CD4-positive, alpha-beta T cell (primary cell): Measurements from ENCODE around the gene GIPC2. TPM values are rescaled to one million over a fixed set of nuclear protein-coding genes. Genes with fewer than 3 reads are reported as not detected.

Experiments
- ATAC-seq: fragments of 200-7000 bp; cut with Tn5 transposase; one replicate; pipeline ENCODE4 v1.10.0; 2022; ENCODE audit warnings: mild to moderate bottlenecking; ENCODE audit not compliant: poor library complexity
- CTCF ChIA-PET: fragments of 350-600 bp; sonication (Branson Sonifier 250); formaldehyde crosslinking; loops from one replicate; lab custom pipeline; 2021; ENCODE audit warnings: antibody characterized with exemption, inconsistent platforms; lab: Charles Lee
- POLR2A ChIA-PET: fragments of 350-600 bp; sonication (Branson Sonifier 250); formaldehyde crosslinking; loops from one replicate; lab custom pipeline; 2021; ENCODE audit warnings: antibody characterized with exemption, inconsistent platforms; lab: Charles Lee
- DNase-seq, 14 experiments: peaks; one replicate each; pipeline ENCODE4 v3.0.0-alpha.2; 2013 to 2020; ENCODE audit warnings: mixed read lengths in 2 of 14
- H3K27ac ChIP-seq, 2 donors: one replicate each; pipeline versions ENCODE4 v1.5.1 to v1.7.0; 2013; ENCODE audit warnings: low read length in 2 of 2, low read depth in 1 of 2, mild to moderate bottlenecking in 1 of 2
- H3K27me3 ChIP-seq, 2 experiments: 1 replicate in 1 of 2; 2 replicates in 1 of 2; pipeline versions ENCODE4 v1.6.1 to v1.7.0; 2013; ENCODE audit warnings: low read length in 2 of 2, control low read depth in 1 of 2, mild to moderate bottlenecking in 1 of 2, moderate library complexity in 1 of 2; ENCODE audit not compliant: insufficient read depth in 2 of 2, control insufficient read depth in 1 of 2
- H3K36me3 ChIP-seq: one replicate; pipeline ENCODE4 v1.6.1; 2013; ENCODE audit warnings: low read length, control low read depth; ENCODE audit not compliant: insufficient read depth
- H3K4me1 ChIP-seq: one replicate; pipeline ENCODE4 v1.6.1; 2013; ENCODE audit warnings: low read length, control low read depth; ENCODE audit not compliant: insufficient read depth
- H3K4me3 ChIP-seq: one replicate; pipeline ENCODE4 v1.5.1; 2013; ENCODE audit warnings: mild to moderate bottlenecking, low read length, moderate library complexity
- H3K9me3 ChIP-seq, 2 experiments: 1 replicate in 1 of 2; 2 replicates in 1 of 2; pipeline versions ENCODE4 v1.6.1 to v1.7.0; 2013; ENCODE audit warnings: low read length in 2 of 2, mild to moderate bottlenecking in 2 of 2, control low read depth in 1 of 2, moderate library complexity in 1 of 2; ENCODE audit not compliant: control insufficient read depth in 1 of 2, insufficient read depth in 1 of 2
- H3K27ac Mint-ChIP-seq: one replicate; pipeline ENCODE4 v1.8.0; 2020; ENCODE audit warnings: mixed read lengths
- H3K27me3 Mint-ChIP-seq: one replicate; pipeline ENCODE4 v1.8.0; 2021; ENCODE audit warnings: mixed read lengths
- H3K36me3 Mint-ChIP-seq: one replicate; pipeline ENCODE4 v1.8.0; 2021; ENCODE audit warnings: low read depth, mixed read lengths
- H3K4me1 Mint-ChIP-seq: one replicate; pipeline ENCODE4 v1.8.0; 2021; ENCODE audit warnings: low read depth, mixed read lengths
- H3K4me3 Mint-ChIP-seq: one replicate; pipeline ENCODE4 v1.8.0; 2020; ENCODE audit warnings: mild to moderate bottlenecking, mixed read lengths
- H3K9me3 Mint-ChIP-seq: one replicate; pipeline ENCODE4 v1.8.0; 2020; ENCODE audit warnings: mixed read lengths
- CTCF ChIP-seq: fragments of 200-600 bp; IDR thresholded peaks from one replicate; pipeline ENCODE4 v1.8.0; 2022; ENCODE audit warnings: antibody characterized with exemption, mild to moderate bottlenecking
- intact Hi-C, 2 experiments: fragments of 100-400 bp; cut with DNase I in 1 of 2; cut with micrococcal nuclease in 1 of 2; formaldehyde crosslinking; loops; one replicate each; pipeline versions ENCODE4 v1.15.1 to v1.9.0; 2023 to 2025; cut with DNase I, micrococcal nuclease
- total RNA-seq, 174 experiments: library from RNA in 2 of 174; stranded (reverse) in 2 of 174; gene quantifications; one replicate each; pipeline ENCODE4 v1.2.3 and lab custom pipeline; 2021 to 2026

Gene GIPC2
- total RNA-seq, 2 experiments from 2014 or later = not detected

GRCh38 chr1:78073441-78073840 lies 27.7 kb downstream of the GIPC2 start:
- no peaks in the 10 kb centered on the region for H3K27me3 ChIP-seq
- TF ChIP-seq CTCF = no peak
- no peak overlapping the region for H3K4me3 Mint-ChIP-seq
- H3K27ac ChIP-seq = no peak overlapping the region
- no peaks in the 10 kb centered on the region for H3K9me3 ChIP-seq
- CTCF ChIA-PET = no interaction called here
- ATAC-seq (no peak), DNase-seq (no peak)
- no peak overlapping the region for H3K27ac Mint-ChIP-seq
- H3K27me3 Mint-ChIP-seq = peaks cover 23% of the 10 kb centered on the region
- H3K36me3 ChIP-seq = no peaks in the 10 kb centered on the region
- POLR2A ChIA-PET = no interaction called here
- H3K9me3 Mint-ChIP-seq = no peaks in the 10 kb centered on the region
- intact Hi-C loops = no loop called here
- H3K4me1 Mint-ChIP-seq = no peaks in the 10 kb centered on the region
- H3K36me3 Mint-ChIP-seq = no peaks in the 10 kb centered on the region
- H3K4me3 ChIP-seq = no peak overlapping the region
- no peaks in the 10 kb centered on the region for H3K4me1 ChIP-seq

- Histone ChIP-seq H3K27ac (no peak overlapping the region), H3K4me1 (no peaks in the 10 kb centered on the region), H3K27me3 (no peaks in the 10 kb centered on the region), H3K36me3 (no peaks in the 10 kb centered on the region), H3K9me3 (no peaks in the 10 kb centered on the region), H3K4me3 (no peak overlapping the region)
- CTCF ChIA-PET = no interaction called here
- H3K4me1 Mint-ChIP-seq = peaks cover 10% of the 10 kb centered on the region
- no peak overlapping the region for H3K27ac Mint-ChIP-seq
- no peak overlapping the region for H3K4me3 Mint-ChIP-seq
- no peak for TF ChIP-seq CTCF
- H3K36me3 Mint-ChIP-seq = no peaks in the 10 kb centered on the region
- peaks cover 10% of the 10 kb centered on the region for H3K27me3 Mint-ChIP-seq
- ATAC-seq (no peak), DNase-seq (no peak)
- POLR2A ChIA-PET = no interaction called here
- H3K9me3 Mint-ChIP-seq = no peaks in the 10 kb centered on the region
- intact Hi-C loops = no loop called here
Measured at GRCh38 chr1:78075621-78076020, 29.9 kb downstream of the GIPC2 start.

DNA sequence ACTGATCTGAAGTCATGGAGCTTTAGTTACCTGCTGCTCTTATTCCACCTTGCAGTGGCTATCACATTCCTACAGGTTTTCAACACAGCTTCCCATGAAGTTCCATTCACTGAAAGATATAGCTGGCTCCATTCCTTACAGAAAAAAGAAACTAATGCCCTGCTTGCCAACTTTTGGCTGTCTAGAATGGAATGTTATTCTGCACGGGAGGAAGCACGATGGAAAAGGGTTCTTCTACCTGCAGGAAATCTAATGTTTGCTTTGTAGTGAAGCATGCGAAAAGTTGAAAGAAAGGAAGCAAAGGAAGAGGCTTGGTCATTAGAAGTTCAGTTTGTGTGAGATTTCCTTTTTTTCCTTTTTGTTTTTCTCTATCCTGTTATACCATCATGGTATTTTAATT lies 32.6 kb downstream of the GIPC2 start:
- no peak for ATAC-seq

More for the DNA sequence above, 32.6 kb downstream of the GIPC2 start:
- intact Hi-C loops = no loop called here
- Histone ChIP-seq H3K27ac (no peak overlapping the region), H3K4me3 (no peak overlapping the region), H3K27me3 (no peaks in the 10 kb centered on the region), H3K4me1 (no peaks in the 10 kb centered on the region), H3K36me3 (no peaks in the 10 kb centered on the region), H3K9me3 (no peaks in the 10 kb centered on the region)
- Mint-ChIP-seq H3K4me1 (peaks cover 15% of the 10 kb centered on the region), H3K27ac (no peak overlapping the region), H3K4me3 (no peak overlapping the region), H3K27me3 (no peaks in the 10 kb centered on the region), H3K36me3 (no peaks in the 10 kb centered on the region), H3K9me3 (no peaks in the 10 kb centered on the region)
- POLR2A ChIA-PET = no interaction called here
- CTCF ChIA-PET = interaction anchor here (1.1 to 1.2 kb wide), 2 partner anchors 13 to 16 kb away, joined by 3 to 4 read pairs; no protein-coding TSS in a partner anchor
- TF ChIP-seq CTCF = no peak
- no peak for DNase-seq
